Epithelial cell of esophagus (primary cell): ENCODE data around the gene RTL10.
A peak's percentile ranks its signal among the peaks of the same experiment; 100 is the strongest.
"Not testable (repeated sequence)": the region's sequence is repeated elsewhere in the genome, so short reads cannot be mapped to it uniquely, and the experiment has no call there.

ENCODE experiments used
- DNase-seq: peaks from one replicate; pipeline ENCODE4 v3.0.0; 2010; ENCODE audit warnings: low read depth
- H3K4me3 ChIP-seq: 2 replicates; pipeline ENCODE4 v1.5.1; 2011; ENCODE audit warnings: mild to moderate bottlenecking, low read length, control low read depth
- TF ChIP-seq, protein P1 (sequence below): IDR thresholded peaks from 2 replicates; pipeline ENCODE4 v1.5.1; 2011; ENCODE audit warnings: low read depth, mild to moderate bottlenecking, low read length, control low read depth, inconsistent platforms; ENCODE audit not compliant: insufficient read depth; ENCODE audit errors: missing control alignments

The RTL10 gene

GRCh38 chr22:19888131-19888746, 33.6 kb upstream of the RTL10 start:
- TF ChIP-seq, protein P1, sequence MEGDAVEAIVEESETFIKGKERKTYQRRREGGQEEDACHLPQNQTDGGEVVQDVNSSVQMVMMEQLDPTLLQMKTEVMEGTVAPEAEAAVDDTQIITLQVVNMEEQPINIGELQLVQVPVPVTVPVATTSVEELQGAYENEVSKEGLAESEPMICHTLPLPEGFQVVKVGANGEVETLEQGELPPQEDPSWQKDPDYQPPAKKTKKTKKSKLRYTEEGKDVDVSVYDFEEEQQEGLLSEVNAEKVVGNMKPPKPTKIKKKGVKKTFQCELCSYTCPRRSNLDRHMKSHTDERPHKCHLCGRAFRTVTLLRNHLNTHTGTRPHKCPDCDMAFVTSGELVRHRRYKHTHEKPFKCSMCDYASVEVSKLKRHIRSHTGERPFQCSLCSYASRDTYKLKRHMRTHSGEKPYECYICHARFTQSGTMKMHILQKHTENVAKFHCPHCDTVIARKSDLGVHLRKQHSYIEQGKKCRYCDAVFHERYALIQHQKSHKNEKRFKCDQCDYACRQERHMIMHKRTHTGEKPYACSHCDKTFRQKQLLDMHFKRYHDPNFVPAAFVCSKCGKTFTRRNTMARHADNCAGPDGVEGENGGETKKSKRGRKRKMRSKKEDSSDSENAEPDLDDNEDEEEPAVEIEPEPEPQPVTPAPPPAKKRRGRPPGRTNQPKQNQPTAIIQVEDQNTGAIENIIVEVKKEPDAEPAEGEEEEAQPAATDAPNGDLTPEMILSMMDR, result no peak
- no peak overlapping the region for H3K4me3 ChIP-seq
- DNase-seq, result no peak

DNA sequence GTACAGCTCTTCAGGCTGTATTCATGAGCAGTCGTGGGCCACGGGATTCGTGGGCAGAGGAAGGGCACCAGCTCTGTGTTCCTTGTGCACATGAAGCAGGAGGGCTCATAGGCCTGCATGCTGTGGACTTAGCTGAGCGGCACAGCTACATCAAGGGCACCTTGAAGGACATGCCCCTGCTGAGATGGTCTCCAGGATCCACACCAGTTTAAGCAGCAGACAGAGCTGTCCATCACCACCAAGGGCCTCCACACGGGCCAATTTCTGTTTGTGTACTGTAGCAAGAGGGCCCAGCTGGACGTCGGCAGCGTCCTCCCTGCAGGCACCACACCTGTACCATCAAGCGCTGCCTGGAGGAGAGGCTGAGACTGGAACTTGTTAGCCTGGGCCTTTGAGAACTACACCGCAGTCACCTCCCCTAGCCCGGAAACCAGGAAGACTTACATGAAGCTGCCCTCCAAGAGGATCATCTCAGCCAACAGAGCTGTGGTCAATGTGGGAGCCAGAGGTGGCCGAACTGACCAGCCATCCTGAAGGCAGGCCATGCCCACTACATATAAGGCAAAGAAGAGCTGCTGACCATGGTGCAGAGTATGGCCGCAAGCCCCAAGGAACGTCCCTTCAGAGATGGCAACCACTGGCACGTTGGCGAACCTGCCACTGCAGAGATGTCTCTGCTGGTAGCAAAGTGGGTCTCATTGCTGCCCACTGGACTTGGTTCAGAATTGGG, 32.7 kb upstream of the RTL10 start:
- DNase-seq, result no peak
- TF ChIP-seq, protein P1, result no peak
- no peak overlapping the region for H3K4me3 ChIP-seq

- H3K4me3 ChIP-seq, result no peak overlapping the region
These were observed 32.1 kb upstream of the RTL10 start for GRCh38 chr22:19886605-19887255.

DNA sequence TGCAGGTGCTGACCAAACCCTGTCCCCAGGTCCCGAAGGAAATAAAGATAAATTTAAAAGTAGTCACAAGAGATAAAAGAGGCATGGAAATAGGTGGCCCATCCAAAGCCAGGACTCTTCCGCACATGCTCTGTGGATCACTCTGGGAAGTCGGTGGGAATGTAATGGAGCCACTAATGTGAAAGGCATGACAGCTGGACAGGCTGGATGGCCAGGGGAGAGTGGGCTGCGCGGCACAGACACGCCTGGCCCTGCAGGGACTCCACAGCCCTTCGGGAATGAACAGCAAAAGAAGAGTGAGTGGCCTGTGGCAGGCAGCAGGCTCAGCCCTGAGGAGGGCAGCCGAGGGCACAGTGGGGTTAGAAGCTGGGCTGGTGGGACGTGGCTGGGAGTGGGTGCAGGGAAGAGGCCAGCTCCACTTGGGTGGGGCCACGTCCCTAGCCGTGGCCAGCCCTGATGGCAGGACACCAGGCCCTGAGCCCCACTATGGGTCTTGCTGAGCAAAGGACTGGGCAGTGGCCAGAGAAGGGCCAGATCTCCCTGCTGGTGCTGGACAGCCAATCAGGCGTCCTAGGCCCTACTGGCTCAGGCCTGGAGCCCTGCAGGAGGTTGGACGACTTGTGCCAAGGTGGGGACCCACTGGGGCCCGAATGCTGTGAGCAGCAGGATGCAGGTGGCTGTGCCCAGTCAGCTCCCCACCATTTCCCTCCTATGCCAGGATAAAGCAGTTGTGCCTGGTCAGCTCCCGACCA, 31.3 kb upstream of the RTL10 start:
- no peak overlapping the region for H3K4me3 ChIP-seq
- TF ChIP-seq, protein P1, result no peak
- DNase-seq, result no peak

More at GRCh38 chr22:19886605-19887255, 32.1 kb upstream of the RTL10 start:
- TF ChIP-seq, protein P1, result no peak
- DNase-seq, result peak; percentile 83

DNA sequence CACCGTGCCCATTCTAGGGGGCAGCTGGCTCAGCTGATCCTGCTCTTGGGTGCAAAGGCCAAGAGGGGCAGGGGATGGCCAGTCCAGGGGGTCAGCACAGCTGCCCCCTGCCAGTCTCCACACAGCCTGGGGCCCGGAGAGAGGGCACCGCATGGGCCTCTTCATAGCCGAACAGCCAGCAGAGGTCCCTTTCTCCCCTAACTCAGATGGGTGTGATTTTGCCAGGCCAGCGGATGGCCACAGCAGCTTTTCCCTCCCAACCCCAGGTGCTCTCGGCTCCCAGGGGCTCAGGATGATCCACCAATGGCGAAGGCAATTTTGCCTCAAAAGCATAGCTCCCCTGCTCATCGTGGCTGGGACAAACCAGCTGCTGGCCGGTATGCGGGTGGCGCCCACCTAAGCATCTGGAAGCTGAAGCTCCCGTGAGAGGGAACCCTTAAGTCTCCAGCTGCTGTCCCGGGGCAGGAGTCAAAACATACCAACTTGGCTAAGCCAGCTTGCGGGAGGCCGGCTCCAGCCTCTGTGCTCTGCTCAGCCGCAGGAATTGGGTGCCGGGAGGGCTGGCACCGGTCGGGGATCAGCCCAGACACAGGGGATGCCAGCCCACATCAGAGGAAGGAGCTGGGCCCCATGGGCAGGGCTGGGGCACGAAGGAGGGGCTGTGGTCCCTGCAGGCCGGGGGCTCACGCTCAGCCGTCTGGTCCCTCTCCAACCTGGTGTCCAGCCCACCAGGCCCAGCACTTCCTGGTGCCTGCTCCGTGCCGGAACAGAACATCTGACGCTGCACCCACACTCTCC, 30.5 kb upstream of the RTL10 start:
- TF ChIP-seq, protein P1, result no peak
- DNase-seq, result no peak
- H3K4me3 ChIP-seq, result no peak overlapping the region

GRCh38 chr22:19884161-19884953, 29.7 kb upstream of the RTL10 start:
- TF ChIP-seq, protein P1, result no peak
- no peak for DNase-seq
- H3K4me3 ChIP-seq, result no peak overlapping the region

DNA sequence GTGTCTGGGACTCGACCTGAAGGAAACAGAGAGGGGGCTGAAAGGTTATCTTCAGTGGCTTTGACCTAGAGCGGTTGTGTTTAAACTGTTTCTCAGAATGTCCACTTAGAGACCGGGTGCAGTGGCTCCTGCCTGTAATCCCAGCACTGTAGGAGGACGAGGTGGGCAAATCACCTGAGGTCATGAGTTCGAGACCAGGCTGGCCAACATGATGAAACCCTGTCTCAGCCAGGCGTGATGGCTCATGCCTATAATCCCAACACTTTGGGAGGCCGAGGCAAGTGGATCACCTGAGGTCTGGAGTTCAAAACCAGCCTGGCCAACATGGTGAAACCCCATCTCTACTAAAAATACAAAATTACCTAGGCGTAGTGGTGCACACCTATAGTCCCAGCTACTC, 28.8 kb upstream of the RTL10 start:
- H3K4me3 ChIP-seq, DNase-seq: not testable (repeated sequence)
